GM19438 (cell line): ENCODE data around the gene C19orf25.

Experiments used
- ATAC-seq: cut with Tn5 transposase; IDR thresholded peaks from one replicate; pipeline ENCODE4 v1.9.1; 2021; ENCODE audit warnings: low read depth; ENCODE audit not compliant: unreplicated experiment

C19orf25 gene

GRCh38 chr19:1496714-1497577 is 17.9 kb upstream of the C19orf25 start:
- ATAC-seq: no peak

DNA sequence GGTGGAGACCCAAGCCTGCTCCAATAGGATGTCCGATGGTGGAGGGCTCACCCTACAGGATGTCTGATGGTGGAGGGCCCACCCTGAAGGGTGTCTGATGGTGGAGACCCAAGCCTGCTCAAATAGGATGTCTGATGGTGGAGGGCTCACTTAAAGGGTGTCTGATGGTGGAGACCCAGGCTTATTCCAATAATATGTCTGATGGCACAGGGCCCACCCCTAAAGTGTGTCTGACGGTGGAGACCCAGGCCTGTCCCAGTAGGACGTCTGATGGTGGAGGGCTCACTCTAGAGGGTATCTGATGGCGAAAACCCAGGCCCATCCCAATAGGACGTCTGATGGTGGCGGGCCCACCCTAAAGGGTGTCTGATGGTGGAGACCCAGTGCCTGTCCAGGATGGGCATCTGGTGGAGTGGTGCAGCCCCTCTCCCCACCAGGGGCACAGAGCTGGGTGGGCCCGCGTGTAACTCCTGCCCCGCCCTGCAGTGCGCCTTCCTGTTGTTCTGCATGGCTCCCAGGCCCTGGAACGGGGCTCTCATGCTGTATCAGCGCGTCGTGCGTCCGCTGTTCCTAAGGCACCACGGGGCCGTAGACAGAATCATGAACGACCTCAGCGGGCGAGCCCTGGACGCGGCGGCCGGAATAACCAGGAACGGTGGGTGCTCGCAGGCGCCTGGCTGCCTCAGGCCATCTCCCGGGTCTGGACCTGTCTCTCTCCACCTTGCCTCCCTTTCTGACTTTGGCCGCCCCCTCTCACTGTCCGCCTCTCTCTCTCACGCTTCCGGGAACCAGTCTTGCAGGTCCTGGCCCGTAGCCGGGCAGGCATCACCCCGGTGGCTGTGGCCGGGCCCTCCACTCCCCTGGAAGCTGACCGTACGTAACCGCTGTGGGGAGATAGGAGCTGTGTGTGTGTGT is 17.0 kb upstream of the C19orf25 start:
- ATAC-seq: no peak

DNA sequence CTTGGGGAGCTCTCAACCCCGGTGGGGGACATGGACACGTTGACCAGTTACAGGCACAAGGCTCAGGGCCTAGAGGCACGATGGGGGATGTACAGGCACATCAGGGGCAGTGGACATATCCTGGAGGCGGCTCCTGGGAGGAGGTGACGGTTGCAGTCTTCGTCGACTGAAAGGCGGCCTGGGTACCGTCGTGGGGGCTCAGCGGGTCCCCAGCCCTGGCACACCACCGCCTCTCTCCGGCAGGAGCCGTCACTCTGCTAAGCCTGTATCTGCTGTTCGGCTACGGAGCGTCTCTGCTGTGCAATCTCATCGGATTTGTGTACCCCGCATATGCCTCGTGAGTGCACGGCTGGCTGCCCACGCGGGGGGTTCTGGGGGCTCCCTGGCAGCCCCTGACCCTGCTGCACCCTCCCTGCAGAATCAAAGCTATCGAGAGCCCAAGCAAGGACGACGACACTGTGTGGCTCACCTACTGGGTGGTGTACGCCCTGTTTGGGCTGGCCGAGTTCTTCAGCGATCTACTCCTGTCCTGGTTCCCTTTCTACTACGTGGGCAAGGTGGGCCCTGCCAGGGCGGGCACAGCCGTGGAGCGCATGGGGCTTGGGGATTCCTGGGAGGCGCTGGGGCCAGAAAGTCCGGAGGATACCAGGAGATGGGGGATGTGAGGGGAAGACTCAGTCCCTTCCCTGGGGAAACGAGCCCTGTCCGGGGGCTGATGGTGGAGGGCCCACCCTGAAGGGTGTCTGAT is 16.2 kb upstream of the C19orf25 start:
- no peak for ATAC-seq

DNA sequence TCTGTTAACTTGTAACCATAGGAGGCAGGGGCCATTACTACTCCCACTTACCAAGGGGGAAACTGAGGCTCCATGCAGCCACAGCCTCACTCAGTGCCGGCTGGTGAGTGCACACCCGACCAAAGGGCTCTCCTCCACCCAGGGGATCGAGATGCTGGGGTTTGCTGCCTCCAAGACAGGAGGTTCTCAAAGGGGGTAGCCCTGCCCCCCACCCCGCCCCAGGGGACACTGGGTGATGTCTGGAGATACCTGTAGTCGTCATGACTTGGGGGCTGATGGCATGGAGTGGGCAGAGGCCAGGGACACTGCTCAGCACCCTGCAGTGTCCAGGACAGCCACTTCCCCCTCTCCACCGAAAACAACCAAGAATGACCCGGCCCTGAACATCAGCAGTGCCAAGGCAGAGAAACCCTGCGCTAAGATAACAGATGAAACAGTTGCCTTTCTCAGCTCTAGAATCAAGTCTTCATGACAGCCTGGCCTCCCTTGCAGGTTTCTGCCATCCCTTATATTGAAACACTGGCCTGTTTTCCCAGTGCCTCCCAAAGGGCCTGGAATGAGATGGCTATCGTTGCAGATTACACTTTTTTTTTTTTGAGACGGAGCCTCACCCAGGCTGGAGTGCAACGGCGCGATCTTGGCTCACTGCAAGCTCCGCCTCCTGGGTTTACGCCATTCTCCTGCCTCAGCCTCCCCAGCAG is 15.2 kb upstream of the C19orf25 start:
- ATAC-seq: no peak

GRCh38 chr19:1492474-1493006 is 13.5 kb upstream of the C19orf25 start:
- ATAC-seq: no peak

- no peak for ATAC-seq
Observed at GRCh38 chr19:1491849-1492170, 12.8 kb upstream of the C19orf25 start.

GRCh38 chr19:1491114-1491848 is 12.3 kb upstream of the C19orf25 start, which contains the start of gene REEP6:
Gene REEP6, plus strand, starts transcription at chr19:1491181. Its CDS starts 89 bp downstream, at chr19:1491270.
- no peak for ATAC-seq

- ATAC-seq: peak; percentile 82
Observed at GRCh38 chr19:1490311-1491113, 11.5 kb upstream of the C19orf25 start, which contains the start of gene PCSK4. Gene PCSK4, minus strand, starts transcription at chr19:1490350. Its CDS starts 4 bp downstream, at chr19:1490346.

GRCh38 chr19:1489463-1490310 is 10.7 kb upstream of the C19orf25 start:
- no peak for ATAC-seq

GRCh38 chr19:1488282-1488601 is 9.2 kb upstream of the C19orf25 start:
- ATAC-seq: no peak

- ATAC-seq: no peak
Observed at GRCh38 chr19:1487576-1488281, 8.7 kb upstream of the C19orf25 start.

DNA sequence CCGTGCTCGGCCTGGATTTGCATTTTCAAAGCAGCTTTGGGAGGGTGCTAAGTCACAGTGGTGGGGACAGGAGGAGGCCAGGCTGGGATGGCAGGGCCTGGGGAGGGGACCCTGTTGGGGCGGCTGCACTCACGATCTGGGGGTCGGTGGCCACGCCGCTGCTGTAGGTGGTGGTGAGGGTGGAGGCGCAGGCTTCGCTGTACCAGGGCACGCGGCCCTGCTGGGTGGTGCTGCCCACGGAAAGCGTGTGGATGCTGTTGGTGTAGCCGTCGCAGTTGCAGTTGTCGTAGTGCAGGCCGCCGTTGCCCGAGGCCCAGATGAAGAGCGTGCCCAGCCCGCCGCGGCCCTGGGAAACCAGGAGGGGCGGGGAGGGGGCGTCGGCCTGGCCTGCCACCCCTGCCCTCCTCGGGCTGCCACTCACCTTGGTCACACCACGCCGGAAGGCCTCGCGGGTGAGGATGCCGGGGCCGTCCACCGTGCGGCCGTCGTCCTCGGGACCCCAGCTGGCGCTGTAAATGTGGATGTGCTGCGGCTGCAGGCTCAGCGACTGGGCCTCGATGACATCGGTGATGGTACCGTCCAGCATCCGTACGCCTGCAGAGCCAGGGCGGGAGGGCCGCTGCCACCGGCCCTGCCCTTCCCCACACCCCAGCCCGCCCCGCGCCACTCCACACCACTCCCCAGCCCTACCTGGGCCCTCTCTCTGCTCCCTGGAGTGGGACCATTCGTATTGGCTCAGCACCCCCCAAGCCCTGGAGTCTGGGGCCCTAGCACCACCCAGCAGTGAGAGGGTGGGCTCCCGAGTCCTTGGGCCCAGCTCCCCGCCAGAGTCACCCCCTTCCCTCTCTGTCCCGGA is 7.9 kb upstream of the C19orf25 start:
- no peak for ATAC-seq

DNA sequence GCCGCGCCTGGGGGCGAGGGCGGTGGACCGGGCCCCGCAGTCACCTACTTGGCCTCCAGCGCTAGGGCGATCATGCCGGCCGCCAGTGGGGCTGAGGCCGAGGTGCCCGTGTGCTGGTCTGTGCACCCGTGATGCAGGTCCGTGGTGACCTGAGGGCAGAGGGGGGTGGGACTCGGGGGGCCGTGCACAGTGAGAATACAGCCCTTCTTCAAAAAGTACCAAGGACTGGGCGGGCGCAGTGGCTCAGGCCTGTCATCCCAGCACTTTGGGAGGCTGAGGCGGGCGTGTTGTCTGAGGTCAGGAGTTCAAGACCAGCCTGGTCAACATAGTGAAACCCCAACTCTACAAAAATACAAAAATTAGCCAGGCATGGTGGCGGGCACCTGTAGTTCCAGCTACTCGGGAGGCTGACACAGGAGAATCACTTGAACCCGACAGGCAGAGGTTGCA is 5.0 kb upstream of the C19orf25 start:
- no peak for ATAC-seq

GRCh38 chr19:1483131-1483978 is 4.3 kb upstream of the C19orf25 start:
- ATAC-seq: no peak
